GM12878 (cell line): Measurements from ENCODE around the gene LDHA. TPM values are rescaled to one million over a fixed set of nuclear protein-coding genes. Genes with fewer than 3 reads are reported as not detected.
A peak's percentile ranks its signal among the peaks of the same experiment; 100 is the strongest.

Experiments
- ATAC-seq: fragments of 200-7000 bp; cut with Tn5 transposase; 3 replicates; pipeline ENCODE4 v1.9.1; 2020; ENCODE audit warnings: mild to moderate bottlenecking, moderate library complexity
- Bru-seq: library from RNA; stranded (reverse); fragments of 400-500 nt; gene quantifications from one replicate; lab custom pipeline; 2021; lab: Mats Ljungman, UMichigan
- BruChase-seq, 2 experiments: library from RNA; stranded (reverse); fragments of 400-500 nt; gene quantifications; one replicate each; lab custom pipeline; 2021; lab: Mats Ljungman, UMichigan
- BruUV-seq: library from RNA; stranded (reverse); fragments of 400-500 nt; replicated peaks from 2 replicates; lab custom pipeline; 2021; lab: Mats Ljungman, UMichigan
- CTCF ChIA-PET: fragments of 300-600 bp; sonication (Branson Sonifier 250); formaldehyde crosslinking; extraction: SDS; loops from one replicate; lab custom pipeline; 2021; ENCODE audit warnings: inconsistent platforms; lab: Yijun Ruan, JAX
- POLR2A ChIA-PET: fragments of 350-600 bp; formaldehyde crosslinking; extraction: SDS; loops from one replicate; lab custom pipeline; 2021; ENCODE audit warnings: inconsistent platforms; lab: Charles Lee
- RAD21 ChIA-PET: fragments of 300-600 bp; sonication (Branson Sonifier 250); formaldehyde crosslinking; loops from one replicate; lab custom pipeline; 2023; ENCODE audit warnings: antibody characterized with exemption; ENCODE audit not compliant: unreplicated experiment; lab: Charles Lee
- SMC1A ChIA-PET: fragments of 300-600 bp; sonication (Branson Sonifier 250); formaldehyde crosslinking; loops from one replicate; lab custom pipeline; 2023; ENCODE audit not compliant: unreplicated experiment, uncharacterized antibody; lab: Charles Lee
- DNase-seq: peaks from one replicate; pipeline ENCODE4 v3.0.0-alpha.2; 2011; ENCODE audit warnings: low read depth, low spot score
- FAIRE-seq: peaks from 3 replicates; lab custom pipeline; 2011; peaks lifted over from hg19 to GRCh38; lab: Jason Lieb, UNC
- H2AFZ ChIP-seq: 2 replicates; pipeline ENCODE4 v1.6.0; 2011; ENCODE audit warnings: low read depth, low read length, control low read depth; ENCODE audit not compliant: control insufficient read depth
- H3K27ac ChIP-seq: 2 replicates; pipeline ENCODE4 v1.5.1; 2011; ENCODE audit warnings: control low read depth; ENCODE audit not compliant: control insufficient read depth, insufficient read depth
- H3K27me3 ChIP-seq, 2 experiments: replicated peaks in 1 of 2; 2 replicates each; pipeline versions ENCODE4 v1.6.0 to v1.6.1; 2011; ENCODE audit warnings: low read length in 1 of 2; ENCODE audit not compliant: control insufficient read depth in 2 of 2, insufficient read depth in 2 of 2
- H3K36me3 ChIP-seq, 2 experiments: 2 replicates each; pipeline ENCODE4 v1.5.1; 2011; ENCODE audit warnings: low read length in 1 of 2; ENCODE audit not compliant: control insufficient read depth in 2 of 2, insufficient read depth in 2 of 2
- H3K4me1 ChIP-seq: 2 replicates; pipeline ENCODE4 v1.6.1; 2011; ENCODE audit warnings: mild to moderate bottlenecking, low read length, moderate library complexity, mixed read lengths; ENCODE audit not compliant: control insufficient read depth, insufficient read depth
- H3K4me2 ChIP-seq: 2 replicates; pipeline ENCODE4 v1.6.0; 2011; ENCODE audit warnings: control low read depth; ENCODE audit not compliant: control insufficient read depth, insufficient read depth
- H3K4me3 ChIP-seq: fragments of 200-600 bp; sonication (generic); 2 replicates; pipeline ENCODE4 v1.5.1; 2016
- H3K79me2 ChIP-seq: 2 replicates; pipeline ENCODE4 v1.6.0; 2011; ENCODE audit warnings: low read length; ENCODE audit not compliant: control insufficient read depth, insufficient read depth
- H3K9ac ChIP-seq: 2 replicates; pipeline ENCODE4 v1.8.0; 2011; ENCODE audit warnings: low read length, control low read depth, mixed read lengths; ENCODE audit not compliant: control insufficient read depth, insufficient read depth
- H3K9me3 ChIP-seq: replicated peaks from 3 replicates; pipeline ENCODE4 v1.5.1; 2011; ENCODE audit warnings: mild to moderate bottlenecking, low read length; ENCODE audit not compliant: control insufficient read depth, insufficient read depth
- H4K20me1 ChIP-seq: 2 replicates; pipeline ENCODE4 v1.6.0; 2011; ENCODE audit not compliant: control insufficient read depth, insufficient read depth
- FOS ChIP-seq: IDR thresholded peaks from 3 replicates; pipeline ENCODE4 v1.6.1; 2011; ENCODE audit warnings: borderline replicate concordance; ENCODE audit not compliant: insufficient read length; ENCODE audit errors: extremely low read depth
- MEF2A ChIP-seq: IDR thresholded peaks from 2 replicates; pipeline ENCODE4 v1.6.1; 2011; ENCODE audit warnings: low read depth, mild to moderate bottlenecking, low read length, moderate library complexity; ENCODE audit not compliant: insufficient read depth
- SREBF2 ChIP-seq: IDR thresholded peaks from 2 replicates; pipeline ENCODE4 v1.6.1; 2012; ENCODE audit warnings: mild to moderate bottlenecking, low read length
- STAT1 ChIP-seq: fragments of 450-650 bp; conservative IDR thresholded peaks from 2 replicates; pipeline ENCODE4 v1.6.1; 2014; ENCODE audit warnings: antibody characterized with exemption, mild to moderate bottlenecking
- STAT3 ChIP-seq: IDR thresholded peaks from 2 replicates; pipeline ENCODE4 v1.6.1; 2011; ENCODE audit warnings: low read depth, low read length, improper control_type of control experiment
- SUPT20H ChIP-seq: IDR thresholded peaks from 2 replicates; pipeline ENCODE4 v1.6.1; 2011; ENCODE audit warnings: low read depth, mild to moderate bottlenecking, low read length, moderate library complexity, borderline replicate concordance; ENCODE audit not compliant: control insufficient read depth
- ZNF217 ChIP-seq: fragments of 450-650 bp; IDR thresholded peaks from 2 replicates; pipeline ENCODE4 v1.6.1; 2017; ENCODE audit warnings: antibody characterized with exemption, mild to moderate bottlenecking
- ZNF384 ChIP-seq: IDR thresholded peaks from 2 replicates; pipeline ENCODE4 v1.6.1; 2012; ENCODE audit warnings: low read depth, mild to moderate bottlenecking, low read length, improper control_type of control experiment, borderline replicate concordance
- WGBS: methylation state at CpG from one replicate; pipeline ENCODE4 v1.1.6; 2016; ENCODE audit warnings: low lambda C conversion rate; ENCODE audit not compliant: insufficient replicate concordance, insufficient coverage; ENCODE audit errors: missing lambda C conversion rate; 5-methylcytosine and 5-hydroxymethylcytosine counted together
- in situ Hi-C: fragments of 300-500 bp; cut with MboI; formaldehyde crosslinking; loops from 9 replicates; pipeline ENCODE4 v1.14.3; 2018; ENCODE audit warnings: mixed read lengths
- intact Hi-C: fragments of 100-400 bp; cut with micrococcal nuclease; formaldehyde crosslinking; loops from one replicate; pipeline ENCODE4 v1.14.2; 2022; ENCODE audit not compliant: unreplicated experiment
- long read RNA-seq, 2 experiments: library from polyadenylated mRNA; unstranded; transcript quantifications; one replicate each; pipeline ENCODE4 v2.0.0, GENCODE V29; 2019 to 2020
- polyA minus RNA-seq, 3 experiments: library from RNA; depleted of rRNA, polyadenylated mRNA; stranded (reverse); fragments of >200 nt; gene quantifications; 2 replicates each; pipeline ENCODE4 v1.2.3, GENCODE V29; 2011
- polyA plus RNA-seq, 11 experiments: library from polyadenylated mRNA; depleted of rRNA in 4 of 11; unstranded in 6 of 11; stranded (reverse) in 5 of 11; fragments of >200 nt; fragmentation: Nextera tagmentation in 4 of 11; fragmentation: Illumina TruSeq in 1 of 11; extraction: Ambion mirVana in 4 of 11; extraction: Trizol in 1 of 11; gene quantifications; 1 replicate in 1 of 11; 2 replicates in 10 of 11; pipeline versions ENCODE4 v1.2.1 to v1.2.3, GENCODE V29; 2011 to 2016; ENCODE audit warnings: inconsistent platforms in 2 of 11, missing spikeins in 2 of 11, low read depth in 1 of 11
- total RNA-seq, 4 experiments: library from RNA; depleted of rRNA in 3 of 4; stranded (reverse); fragments of >200 nt in 3 of 4; fragmentation: Illumina TruSeq in 1 of 4; extraction: Trizol in 1 of 4; gene quantifications; 2 replicates each; pipeline versions ENCODE4 v1.2.1 to v1.2.3, GENCODE V29; 2013 to 2021
- TF ChIP-seq, protein P1 (sequence below): fragments of 450-650 bp; IDR thresholded peaks from 2 replicates; pipeline ENCODE4 v1.6.1; 2016; ENCODE audit warnings: mild to moderate bottlenecking, moderate library complexity, borderline replicate concordance

LDHA gene
- total RNA-seq (2013; cell fraction: nucleolus; rRNA removed), result 350 and 370 TPM in 2 replicates
- 773 and 871 TPM in 2 replicates for total RNA-seq (2014; rRNA removed)
- total RNA-seq (2014; rRNA removed; fragmentation: Illumina TruSeq; extraction: Trizol), result 837 and 848 TPM in 2 replicates
- total RNA-seq (2021), result 908 and 930 TPM in 2 replicates
- polyA plus RNA-seq (2011; ENCODE audit: low read depth), result 1,009 TPM
- 2,251 and 3,921 TPM in 2 replicates for polyA plus RNA-seq (2011; rRNA removed)
- polyA plus RNA-seq (2011; cell fraction: cytosol; rRNA removed), result 1,020 and 1,335 TPM in 2 replicates
- polyA plus RNA-seq (2011; cell fraction: nucleus; rRNA removed), result 741 and 953 TPM in 2 replicates
- 1,447 and 1,839 TPM in 2 replicates for polyA plus RNA-seq (2012)
- polyA plus RNA-seq (2014; fragmentation: Illumina TruSeq; extraction: Trizol), result 2,208 and 3,132 TPM in 2 replicates
- polyA plus RNA-seq (2014; fragmentation: Nextera tagmentation; extraction: Ambion mirVana), result 1,000 to 10,000 TPM; 1,116 to 1,393 TPM
- polyA plus RNA-seq (2014; rRNA removed), result 1,219 and 1,341 TPM in 2 replicates
- 1,000 to 10,000 TPM; 2,169 to 2,300 TPM for polyA plus RNA-seq (2016; fragmentation: Nextera tagmentation; extraction: Ambion mirVana)
- polyA minus RNA-seq (2011; rRNA and poly(A)+ RNA removed), result 1,844 and 2,203 TPM in 2 replicates
- 733 and 746 TPM in 2 replicates for polyA minus RNA-seq (2011; cell fraction: cytosol; rRNA and poly(A)+ RNA removed)
- polyA minus RNA-seq (2011; cell fraction: nucleus; rRNA and poly(A)+ RNA removed), result 267 and 339 TPM in 2 replicates
- percentile 98 among the genes with signal in this experiment for Bru-seq, nascent RNA
- BruChase-seq, experiment 1, labeled RNA remaining after a 6-hour chase, result percentile 99 among the genes with signal in this experiment
- BruChase-seq, experiment 2, labeled RNA remaining after a 2-hour chase, result percentile 99 among the genes with signal in this experiment
- long read RNA-seq, experiment 1, transcript LDHA-216 (4 exons, 1,345 nt), result minor isoform, 7 of 1,889 reads
- long read RNA-seq, experiment 1, transcript LDHA-220 (7 exons, 1,288 nt), result minor isoform, 43 of 1,889 reads
- long read RNA-seq, experiment 1, transcript LDHA-205 (8 exons, 2,416 nt), result major isoform, 1,778 of 1,889 reads
- long read RNA-seq, experiment 1, transcript LDHA-202 (5 exons, 2,169 nt), result minor isoform, 6 of 1,889 reads
- long read RNA-seq, experiment 1, partial matches to known transcripts, result 14 of 1,889 reads
- long read RNA-seq, experiment 1, other reads (novel, unspliced or antisense), result 33 of 1,889 reads
- long read RNA-seq, experiment 2, transcript LDHA-205 (8 exons, 2,416 nt), result major isoform, 15,831 of 16,200 reads
- long read RNA-seq, experiment 2, transcript LDHA-220 (7 exons, 1,288 nt), result minor isoform, 92 of 16,200 reads
- long read RNA-seq, experiment 2, transcript LDHA-218 (8 exons, 2,305 nt), result minor isoform, 25 of 16,200 reads
- long read RNA-seq, experiment 2, transcript LDHA-202 (5 exons, 2,169 nt), result minor isoform, 22 of 16,200 reads
- long read RNA-seq, experiment 2, partial matches to known transcripts, result 54 of 16,200 reads
- long read RNA-seq, experiment 2, other reads (novel, unspliced or antisense), result 132 of 16,200 reads

- POLR2A ChIA-PET, result interaction anchor here (1.0 to 7.0 kb wide), 8 partner anchors 9 to 374 kb away, joined by 3 to 95 read pairs (median 6); partner anchors contain the start of genes GTF2H1, HPS5 and TSG101
- Histone ChIP-seq H3K4me2 (peak within 1 kb of the TSS; percentile 84), H3K4me1 (peaks cover 15% of the 10 kb centered on the region), H3K36me3 (peaks cover 9 to 27% of the 10 kb centered on the region in 2 experiments), H3K79me2 (peaks cover 57% of the 10 kb centered on the region), H3K27ac (peak within 1 kb of the TSS; percentile 95), H3K9me3 (no peaks in the 10 kb centered on the region; the same call in 2 of the 3 replicates), H4K20me1 (peaks cover 11% of the 10 kb centered on the region; the same call in 1 of the 2 replicates), H3K4me3 (peak within 1 kb of the TSS; percentile 97), H3K9ac (peak within 1 kb of the TSS; percentile 91), H3K27me3 (no peaks in the 10 kb centered on the region), H2AFZ (peak within 1 kb of the TSS; percentile 97)
- SMC1A ChIA-PET, result interaction anchor here (0.6 to 7.1 kb wide), 10 partner anchors 10 to 239 kb away, joined by 3 to 83 read pairs (median 4); partner anchors contain the start of genes GTF2H1 and HPS5
- ATAC-seq, result peak; percentile 86
- in situ Hi-C loops (no loop called here), intact Hi-C loops (loop anchor here (1.0 to 10.0 kb wide), 3 partner anchors 10 to 130 kb away; partner anchors contain the start of genes GTF2H1, HPS5 and TSG101)
- no TSS peak for BruUV-seq
- CTCF ChIA-PET, result interaction anchor here (0.6 to 4.3 kb wide), 4 partner anchors 10 to 150 kb away, joined by 3 to 31 read pairs (median 8); partner anchors contain the start of gene HPS5
- DNase-seq, result peak; percentile 80
- under 1% methylated on average over 60 of the region's 60 CpGs for WGBS
- no peak for FAIRE-seq
- RAD21 ChIA-PET, result interaction anchor here (0.6 to 6.2 kb wide), 12 partner anchors 11 to 375 kb away, joined by 3 to 39 read pairs (median 4); partner anchors contain the start of genes HPS5 and SPTY2D1
- TF ChIP-seq ZNF384 (no peak), ZNF217 (no peak), SUPT20H (no peak), SREBF2 (no peak), MEF2A (0 out of 2 replicates have a peak, but pooled peaks have one; percentile 59), STAT3 (no peak), FOS (no peak), STAT1 (no peak)
- TF ChIP-seq, protein P1, sequence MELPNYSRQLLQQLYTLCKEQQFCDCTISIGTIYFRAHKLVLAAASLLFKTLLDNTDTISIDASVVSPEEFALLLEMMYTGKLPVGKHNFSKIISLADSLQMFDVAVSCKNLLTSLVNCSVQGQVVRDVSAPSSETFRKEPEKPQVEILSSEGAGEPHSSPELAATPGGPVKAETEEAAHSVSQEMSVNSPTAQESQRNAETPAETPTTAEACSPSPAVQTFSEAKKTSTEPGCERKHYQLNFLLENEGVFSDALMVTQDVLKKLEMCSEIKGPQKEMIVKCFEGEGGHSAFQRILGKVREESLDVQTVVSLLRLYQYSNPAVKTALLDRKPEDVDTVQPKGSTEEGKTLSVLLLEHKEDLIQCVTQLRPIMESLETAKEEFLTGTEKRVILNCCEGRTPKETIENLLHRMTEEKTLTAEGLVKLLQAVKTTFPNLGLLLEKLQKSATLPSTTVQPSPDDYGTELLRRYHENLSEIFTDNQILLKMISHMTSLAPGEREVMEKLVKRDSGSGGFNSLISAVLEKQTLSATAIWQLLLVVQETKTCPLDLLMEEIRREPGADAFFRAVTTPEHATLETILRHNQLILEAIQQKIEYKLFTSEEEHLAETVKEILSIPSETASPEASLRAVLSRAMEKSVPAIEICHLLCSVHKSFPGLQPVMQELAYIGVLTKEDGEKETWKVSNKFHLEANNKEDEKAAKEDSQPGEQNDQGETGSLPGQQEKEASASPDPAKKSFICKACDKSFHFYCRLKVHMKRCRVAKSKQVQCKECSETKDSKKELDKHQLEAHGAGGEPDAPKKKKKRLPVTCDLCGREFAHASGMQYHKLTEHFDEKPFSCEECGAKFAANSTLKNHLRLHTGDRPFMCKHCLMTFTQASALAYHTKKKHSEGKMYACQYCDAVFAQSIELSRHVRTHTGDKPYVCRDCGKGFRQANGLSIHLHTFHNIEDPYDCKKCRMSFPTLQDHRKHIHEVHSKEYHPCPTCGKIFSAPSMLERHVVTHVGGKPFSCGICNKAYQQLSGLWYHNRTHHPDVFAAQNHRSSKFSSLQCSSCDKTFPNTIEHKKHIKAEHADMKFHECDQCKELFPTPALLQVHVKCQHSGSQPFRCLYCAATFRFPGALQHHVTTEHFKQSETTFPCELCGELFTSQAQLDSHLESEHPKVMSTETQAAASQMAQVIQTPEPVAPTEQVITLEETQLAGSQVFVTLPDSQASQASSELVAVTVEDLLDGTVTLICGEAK, result no peak
Measured at GRCh38 chr11:18394275-18394927, at the start of gene LDHA. Gene LDHA, plus strand, starts transcription at chr11:18394563. Its CDS starts 2,280 bp downstream, at chr11:18396843.
